Retina (tissue), 1 donor: ENCODE measurements around the gene LIN37.
"Not testable (repeated sequence)": the region's sequence is repeated elsewhere in the genome, so short reads cannot be mapped to it uniquely, and the experiment has no call there.

ENCODE experiments used
- DNase-seq: peaks from one replicate; pipeline ENCODE4 v3.0.0-alpha.2; 2016

Gene LIN37

GRCh38 chr19:35720163-35720524 lies 28.2 kb upstream of the LIN37 start:
- DNase-seq = no peak

- DNase-seq = no peak
Observed at GRCh38 chr19:35720648-35721047, 27.7 kb upstream of the LIN37 start.

GRCh38 chr19:35721374-35721773 lies 27.0 kb upstream of the LIN37 start:
- DNase-seq = no peak

GRCh38 chr19:35722461-35722860 lies 25.9 kb upstream of the LIN37 start:
- DNase-seq = no peak

GRCh38 chr19:35722897-35723296 lies 25.5 kb upstream of the LIN37 start:
- DNase-seq = no peak

- DNase-seq = no peak
Observed at GRCh38 chr19:35723671-35724070, 24.7 kb upstream of the LIN37 start.

GRCh38 chr19:35724132-35724531 lies 24.2 kb upstream of the LIN37 start:
- not testable (repeated sequence) for DNase-seq

GRCh38 chr19:35724560-35724959 lies 23.8 kb upstream of the LIN37 start:
- no peak for DNase-seq

- DNase-seq = no peak
Observed at GRCh38 chr19:35725216-35725861, 23.0 kb upstream of the LIN37 start.

- DNase-seq = no peak
Observed at GRCh38 chr19:35727053-35727955, 21.1 kb upstream of the LIN37 start.

- no peak for DNase-seq
Observed at GRCh38 chr19:35727956-35728706, 20.2 kb upstream of the LIN37 start.

GRCh38 chr19:35729021-35729420 lies 19.4 kb upstream of the LIN37 start:
- DNase-seq = no peak

GRCh38 chr19:35729763-35730162 lies 18.6 kb upstream of the LIN37 start:
- no peak for DNase-seq

- DNase-seq = no peak
Observed at GRCh38 chr19:35730326-35730725, 18.1 kb upstream of the LIN37 start.

GRCh38 chr19:35731353-35731752 lies 17.0 kb upstream of the LIN37 start:
- no peak for DNase-seq

GRCh38 chr19:35731779-35732405 lies 16.5 kb upstream of the LIN37 start:
- DNase-seq = no peak

GRCh38 chr19:35732540-35733179 lies 15.7 kb upstream of the LIN37 start:
- DNase-seq = no peak

- DNase-seq = no peak
Observed at GRCh38 chr19:35733180-35734125, 14.9 kb upstream of the LIN37 start.

GRCh38 chr19:35734273-35734672 lies 14.1 kb upstream of the LIN37 start:
- no peak for DNase-seq

GRCh38 chr19:35734889-35735288 lies 13.5 kb upstream of the LIN37 start:
- DNase-seq = no peak
